Immature natural killer cell (primary cell): Measurements from ENCODE around the gene SLC39A5. TPM values are rescaled to one million over a fixed set of nuclear protein-coding genes. Genes with fewer than 3 reads are reported as not detected.

Source experiments
- DNase-seq, 3 donors: peaks; one replicate each; pipeline ENCODE4 v3.0.0; 2022; ENCODE audit warnings: mixed read lengths in 1 of 3
- H3K27ac Mint-ChIP-seq, 6 donors: one replicate each; pipeline ENCODE4 v1.8.0; 2020; ENCODE audit warnings: mixed read lengths in 6 of 6, mild to moderate bottlenecking in 5 of 6, inconsistent platforms in 4 of 6, moderate library complexity in 3 of 6
- H3K27me3 Mint-ChIP-seq, 3 donors: one replicate each; pipeline ENCODE4 v1.8.0; 2020 to 2021; ENCODE audit warnings: low read depth in 3 of 3, mild to moderate bottlenecking in 3 of 3, mixed read lengths in 3 of 3, moderate library complexity in 3 of 3, inconsistent platforms in 1 of 3
- H3K36me3 Mint-ChIP-seq, 3 donors: one replicate each; pipeline ENCODE4 v1.8.0; 2020; ENCODE audit warnings: mixed read lengths in 3 of 3, inconsistent platforms in 2 of 3, mild to moderate bottlenecking in 2 of 3
- H3K4me1 Mint-ChIP-seq, 2 donors: one replicate each; pipeline ENCODE4 v1.8.0; 2020; ENCODE audit warnings: inconsistent platforms in 2 of 2, mild to moderate bottlenecking in 2 of 2, mixed read lengths in 2 of 2, moderate library complexity in 1 of 2
- H3K4me3 Mint-ChIP-seq, 5 donors: one replicate each; pipeline ENCODE4 v1.8.0; 2020; ENCODE audit warnings: mild to moderate bottlenecking in 5 of 5, mixed read lengths in 5 of 5, inconsistent platforms in 3 of 5, moderate library complexity in 3 of 5
- H3K9me3 Mint-ChIP-seq, 6 donors: one replicate each; pipeline ENCODE4 v1.8.0; 2020; ENCODE audit warnings: mild to moderate bottlenecking in 6 of 6, mixed read lengths in 6 of 6, inconsistent platforms in 4 of 6, moderate library complexity in 3 of 6
- polyA plus RNA-seq, 3 donors: library from polyadenylated mRNA; unstranded; fragments of 300-500 nt; fragmentation: Illumina TruSeq; gene quantifications; one replicate each; pipeline ENCODE4 v1.2.3, GENCODE V29; 2021

SLC39A5 gene
- polyA plus RNA-seq, 3 donors from 2014 or later = not detected

DNA sequence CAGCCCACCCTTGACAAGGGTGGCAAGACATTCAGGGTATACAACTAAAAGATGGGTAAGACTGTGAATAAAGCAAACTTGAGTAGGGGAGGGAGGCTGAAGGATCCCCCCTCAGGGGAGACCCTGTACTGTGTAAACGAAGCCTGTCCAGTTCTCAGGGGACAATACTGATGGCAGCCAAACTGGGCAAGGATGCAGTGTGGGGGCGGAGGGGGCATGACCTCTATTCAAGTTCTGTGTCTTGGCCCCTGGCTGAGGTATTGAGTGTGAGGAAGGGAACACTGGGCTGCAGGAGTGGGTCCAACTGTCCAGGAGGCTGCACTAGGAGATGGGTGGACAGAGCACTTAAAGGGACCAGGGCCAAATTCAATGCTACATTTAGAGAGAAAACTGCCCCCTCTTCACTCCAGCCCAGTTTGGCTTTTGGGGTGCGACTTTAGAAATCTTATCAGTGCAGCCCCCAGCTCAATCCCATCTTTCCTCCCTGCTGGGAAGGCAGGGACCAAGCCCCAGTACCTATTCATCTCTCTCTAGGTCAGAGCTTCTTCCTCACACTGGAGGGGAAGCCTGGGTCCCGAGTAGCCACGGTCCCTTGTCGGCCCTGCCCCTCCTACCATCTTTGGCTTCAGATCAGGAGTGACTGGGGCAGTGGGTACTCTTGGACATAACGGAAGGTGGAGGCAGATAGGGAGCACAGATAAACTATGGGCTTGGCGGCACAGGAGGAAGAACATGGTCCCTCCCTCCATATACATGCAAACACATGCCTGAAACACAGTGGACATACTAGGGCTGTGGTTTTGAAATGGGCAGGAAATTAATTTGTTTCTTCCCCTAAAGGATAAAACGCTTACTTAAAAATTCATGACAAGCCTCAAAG lies 11.8 kb downstream of the SLC39A5 start:
- Mint-ChIP-seq H3K4me3 (no peak overlapping the region), H3K9me3 (no peaks in the 10 kb centered on the region), H3K27ac (peak overlapping the region in 1 of 6 donors; percentile 45), H3K27me3 (no peaks in the 10 kb centered on the region), H3K4me1 (no peaks in the 10 kb centered on the region), H3K36me3 (peaks cover 5 to 16% (median 13%) of the 10 kb centered on the region in 3 donors)
- DNase-seq = no peak

GRCh38 chr12:56242986-56243385 lies 13.1 kb downstream of the SLC39A5 start:
- no peaks in the 10 kb centered on the region for H3K4me1 Mint-ChIP-seq
- no peak overlapping the region for H3K4me3 Mint-ChIP-seq
- DNase-seq = no peak
- peaks cover 5 to 23% (median 16%) of the 10 kb centered on the region in 3 donors for H3K36me3 Mint-ChIP-seq
- no peaks in the 10 kb centered on the region for H3K9me3 Mint-ChIP-seq
- H3K27ac Mint-ChIP-seq = no peak overlapping the region
- H3K27me3 Mint-ChIP-seq = peaks cover 0 to 2% (median 0%) of the 10 kb centered on the region in 3 donors

DNA sequence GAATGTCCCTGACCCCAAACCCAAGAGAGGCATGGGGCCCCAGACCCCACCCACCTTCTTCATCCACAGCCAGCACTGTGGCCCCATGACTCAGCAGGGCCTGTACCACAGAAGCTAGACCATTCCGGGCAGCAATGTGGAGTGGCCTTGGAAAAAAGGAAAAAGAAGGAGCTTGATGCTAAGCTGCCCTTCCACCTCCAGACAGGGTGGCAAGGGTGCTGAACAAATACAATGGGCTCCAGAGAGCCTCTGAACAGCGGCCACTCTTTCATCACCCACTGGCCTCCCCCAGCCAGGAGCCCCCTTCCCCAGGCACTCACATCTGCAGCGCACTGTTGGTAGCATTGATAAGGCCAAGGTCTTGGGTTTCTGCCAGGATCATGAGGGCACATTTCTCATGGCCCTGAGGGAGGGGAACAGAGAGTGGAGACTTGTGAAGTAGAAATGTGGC lies 13.9 kb downstream of the SLC39A5 start:
- H3K27ac Mint-ChIP-seq = no peak overlapping the region
- no peaks in the 10 kb centered on the region for H3K4me1 Mint-ChIP-seq
- peaks cover 0 to 2% (median 0%) of the 10 kb centered on the region in 3 donors for H3K27me3 Mint-ChIP-seq
- no peak for DNase-seq
- no peaks in the 10 kb centered on the region for H3K9me3 Mint-ChIP-seq
- H3K4me3 Mint-ChIP-seq = no peak overlapping the region
- peaks cover 5 to 23% (median 16%) of the 10 kb centered on the region in 3 donors for H3K36me3 Mint-ChIP-seq

- DNase-seq = no peak
- Mint-ChIP-seq H3K4me1 (no peaks in the 10 kb centered on the region), H3K27ac (no peak overlapping the region), H3K36me3 (peaks cover 5 to 28% (median 16%) of the 10 kb centered on the region in 3 donors), H3K4me3 (no peak overlapping the region), H3K27me3 (peaks cover 0 to 2% (median 0%) of the 10 kb centered on the region in 3 donors), H3K9me3 (no peaks in the 10 kb centered on the region)
These were observed 14.6 kb downstream of the SLC39A5 start for GRCh38 chr12:56244494-56244893.

DNA sequence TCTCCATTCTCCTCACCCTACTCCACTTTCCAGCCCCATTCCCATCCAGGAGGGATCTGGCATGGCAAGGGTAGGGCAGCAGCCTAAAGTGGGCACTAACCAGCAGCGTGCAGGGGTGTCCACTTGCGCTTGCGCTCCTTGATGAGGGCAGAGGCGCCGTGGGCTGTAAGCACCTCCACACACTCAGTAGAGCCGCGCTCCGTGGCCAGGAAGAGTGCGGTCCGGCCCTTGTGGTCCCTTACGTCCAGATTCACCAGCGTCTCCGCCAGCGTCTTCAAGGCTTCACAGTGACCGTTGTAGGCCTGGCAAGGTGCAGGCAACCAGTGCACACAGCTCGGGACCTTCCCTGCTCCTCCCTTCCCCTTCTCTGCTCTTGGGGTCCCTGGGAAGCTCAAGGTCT lies 18.1 kb downstream of the SLC39A5 start:
- DNase-seq = no peak
- Mint-ChIP-seq H3K36me3 (peaks cover 3 to 37% (median 7%) of the 10 kb centered on the region in 3 donors), H3K9me3 (no peaks in the 10 kb centered on the region), H3K4me3 (no peak overlapping the region), H3K4me1 (no peaks in the 10 kb centered on the region), H3K27me3 (peaks cover 0 to 2% (median 0%) of the 10 kb centered on the region in 3 donors), H3K27ac (no peak overlapping the region)

DNA sequence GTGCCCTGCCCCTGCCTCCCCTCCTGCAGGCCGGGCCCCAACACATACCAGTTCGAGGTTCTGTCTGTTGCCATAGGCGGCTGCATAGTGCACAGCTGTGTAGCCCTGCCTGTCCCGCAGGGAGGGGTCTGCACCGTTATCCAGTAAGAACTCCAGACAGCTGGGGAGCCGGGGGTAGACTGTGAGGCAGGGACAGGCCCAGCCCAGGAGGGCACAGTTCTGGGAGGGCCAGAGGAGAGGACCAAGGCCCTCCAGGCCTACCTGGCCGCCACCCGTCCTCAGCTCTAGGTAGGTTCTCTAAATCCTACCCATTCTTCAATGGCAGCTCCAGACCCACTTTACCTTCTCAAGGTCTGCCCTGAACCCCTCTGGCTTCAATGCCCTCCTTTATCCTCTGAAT lies 18.9 kb downstream of the SLC39A5 start:
- DNase-seq = no peak
- no peaks in the 10 kb centered on the region for H3K9me3 Mint-ChIP-seq
- H3K4me1 Mint-ChIP-seq = no peaks in the 10 kb centered on the region
- peak overlapping the region in 1 of 6 donors; percentile 67 for H3K27ac Mint-ChIP-seq
- peaks cover 0 to 2% (median 0%) of the 10 kb centered on the region in 3 donors for H3K27me3 Mint-ChIP-seq
- peaks cover 3 to 45% (median 7%) of the 10 kb centered on the region in 3 donors for H3K36me3 Mint-ChIP-seq
- H3K4me3 Mint-ChIP-seq = no peak overlapping the region

GRCh38 chr12:56252649-56253048 lies 22.8 kb downstream of the SLC39A5 start:
- peaks cover 14 to 15% of the 10 kb centered on the region in 2 donors for H3K4me1 Mint-ChIP-seq
- no peak overlapping the region for H3K4me3 Mint-ChIP-seq
- DNase-seq = no peak
- H3K36me3 Mint-ChIP-seq = peaks cover 3 to 36% (median 10%) of the 10 kb centered on the region in 3 donors
- H3K27me3 Mint-ChIP-seq = no peaks in the 10 kb centered on the region
- no peaks in the 10 kb centered on the region for H3K9me3 Mint-ChIP-seq
- no peak overlapping the region for H3K27ac Mint-ChIP-seq

GRCh38 chr12:56253091-56253490 lies 23.2 kb downstream of the SLC39A5 start:
- DNase-seq = no peak
- Mint-ChIP-seq H3K27ac (no peak overlapping the region), H3K9me3 (no peaks in the 10 kb centered on the region), H3K27me3 (no peaks in the 10 kb centered on the region), H3K36me3 (peaks cover 3 to 33% (median 10%) of the 10 kb centered on the region in 3 donors), H3K4me3 (no peak overlapping the region), H3K4me1 (peaks cover 14 to 15% of the 10 kb centered on the region in 2 donors)

DNA sequence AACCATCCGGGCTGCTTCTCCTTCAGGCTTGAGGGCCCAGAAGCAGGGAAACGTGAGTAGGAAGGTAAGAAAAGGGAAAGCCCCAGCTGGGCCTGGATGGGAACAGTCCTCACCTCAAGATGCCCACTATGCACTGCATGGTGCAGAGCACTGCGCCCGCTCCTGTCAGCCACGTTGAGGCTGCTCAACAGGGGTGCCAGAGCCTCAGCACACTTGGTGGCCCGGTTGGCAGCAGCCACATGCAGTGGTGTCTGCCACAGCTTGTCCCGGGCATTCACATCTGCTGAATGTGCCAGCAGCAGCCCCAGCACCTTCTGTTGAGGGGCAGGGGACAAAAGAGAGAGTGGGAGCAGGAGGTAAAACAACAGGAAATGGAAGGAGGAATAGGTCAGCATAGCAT lies 25.8 kb downstream of the SLC39A5 start:
- Mint-ChIP-seq H3K27ac (peak overlapping the region in 2 of 6 donors; percentile 3 to 35), H3K9me3 (no peaks in the 10 kb centered on the region), H3K4me1 (peaks cover 22 to 23% of the 10 kb centered on the region in 2 donors), H3K36me3 (peaks cover 3 to 28% (median 10%) of the 10 kb centered on the region in 3 donors), H3K27me3 (peaks cover 1 to 8% (median 2%) of the 10 kb centered on the region in 3 donors), H3K4me3 (no peak overlapping the region)
- no peak for DNase-seq

- H3K4me3 Mint-ChIP-seq = peak overlapping the region; percentile 77 to 85 (median 82)
- peaks cover 3 to 28% (median 10%) of the 10 kb centered on the region in 3 donors for H3K36me3 Mint-ChIP-seq
- H3K27ac Mint-ChIP-seq = peak overlapping the region; percentile 2 to 76 (median 56)
- H3K9me3 Mint-ChIP-seq = no peaks in the 10 kb centered on the region
- DNase-seq = no peak
- peaks cover 1 to 8% (median 2%) of the 10 kb centered on the region in 3 donors for H3K27me3 Mint-ChIP-seq
- H3K4me1 Mint-ChIP-seq = peaks cover 22 to 23% of the 10 kb centered on the region in 2 donors
These were observed 26.6 kb downstream of the SLC39A5 start for GRCh38 chr12:56256326-56256960.

- H3K9me3 Mint-ChIP-seq = no peaks in the 10 kb centered on the region
- H3K36me3 Mint-ChIP-seq = peaks cover 3 to 24% (median 10%) of the 10 kb centered on the region in 3 donors
- peak overlapping the region; percentile 32 to 76 (median 60) for H3K27ac Mint-ChIP-seq
- no peak for DNase-seq
- peak overlapping the region; percentile 77 to 85 (median 82) for H3K4me3 Mint-ChIP-seq
- peaks cover 1 to 8% (median 2%) of the 10 kb centered on the region in 3 donors for H3K27me3 Mint-ChIP-seq
- peaks cover 22 to 23% of the 10 kb centered on the region in 2 donors for H3K4me1 Mint-ChIP-seq
These were observed 27.2 kb downstream of the SLC39A5 start for GRCh38 chr12:56257071-56257470.

DNA sequence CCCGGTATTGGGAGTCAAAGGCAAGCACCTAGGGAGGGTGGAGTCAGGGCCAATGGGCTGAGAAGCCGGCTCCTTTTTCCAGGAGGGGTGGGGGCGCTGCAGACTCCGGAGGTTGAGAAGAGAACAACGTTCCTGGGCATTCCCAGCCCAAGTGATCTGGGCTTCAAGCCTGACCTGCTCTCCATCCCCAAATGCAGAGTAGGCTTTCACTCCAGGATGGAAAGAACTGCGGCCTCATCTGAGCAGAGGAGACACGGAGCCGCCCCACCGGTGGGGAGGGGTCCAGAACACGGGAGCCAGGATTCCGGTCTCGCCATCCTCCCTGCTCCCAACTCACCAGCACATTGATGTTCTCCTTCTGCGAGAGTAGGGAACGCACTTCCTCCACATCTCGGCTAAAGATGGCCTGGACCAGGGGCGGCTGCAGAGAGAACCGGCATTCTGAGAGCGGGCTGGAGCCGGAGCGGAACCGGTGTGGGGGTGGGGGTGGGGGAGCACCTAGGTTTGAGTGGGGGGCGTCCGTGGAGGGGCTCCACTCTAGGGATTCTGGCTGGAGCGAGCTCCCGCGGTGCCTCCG lies 27.7 kb downstream of the SLC39A5 start:
- peak overlapping the region in 5 of 6 donors; percentile 37 to 83 (median 57) for H3K27ac Mint-ChIP-seq
- H3K36me3 Mint-ChIP-seq = peaks cover 0 to 19% (median 10%) of the 10 kb centered on the region in 3 donors
- DNase-seq = no peak
- peak overlapping the region; percentile 77 to 85 (median 82) for H3K4me3 Mint-ChIP-seq
- H3K9me3 Mint-ChIP-seq = no peaks in the 10 kb centered on the region
- peaks cover 1 to 8% (median 2%) of the 10 kb centered on the region in 3 donors for H3K27me3 Mint-ChIP-seq
- peaks cover 22 to 23% of the 10 kb centered on the region in 2 donors for H3K4me1 Mint-ChIP-seq

GRCh38 chr12:56258068-56258819 lies 28.4 kb downstream of the SLC39A5 start, which contains the start of gene ANKRD52:
ANKRD52 (minus strand) TSS chr12:56258384; CDS start chr12:56258269, 115 bp downstream.
- Mint-ChIP-seq H3K36me3 (peaks cover 0 to 12% (median 10%) of the 10 kb centered on the region in 3 donors), H3K27me3 (peaks cover 1 to 8% (median 2%) of the 10 kb centered on the region in 3 donors), H3K9me3 (no peaks in the 10 kb centered on the region), H3K27ac (peak within 1 kb of the TSS; percentile 79 to 91 (median 90)), H3K4me1 (peaks cover 22 to 23% of the 10 kb centered on the region in 2 donors), H3K4me3 (peak within 1 kb of the TSS; percentile 85 to 94 (median 90))
- peak; percentile 82 to 86 (median 85) for DNase-seq
